Body of pancreas (tissue), 4 donors: ENCODE measurements around the gene GSE1. TPM values are rescaled to one million over a fixed set of nuclear protein-coding genes. Genes with fewer than 3 reads are reported as not detected.

Source experiments
- ATAC-seq: fragments of 150-250 bp; one replicate; pipeline ENCODE4 v1.9.1; 2016
- DNase-seq, 4 donors: peaks; one replicate each; pipeline ENCODE4 v3.0.0-alpha.2; 2019
- H3K27ac ChIP-seq, 4 donors: fragments of 200-600 bp; sonication (generic); 1 replicate in 3 of 4; 2 replicates in 1 of 4; pipeline versions ENCODE4 v1.5.1 to v1.6.1; 2016 to 2019; ENCODE audit warnings: mild to moderate bottlenecking in 1 of 4, mixed read lengths in 1 of 4, moderate library complexity in 1 of 4
- H3K27me3 ChIP-seq, 2 donors: fragments of 200-600 bp; sonication (generic); one replicate each; pipeline ENCODE4 v1.6.0; 2016; ENCODE audit warnings: mild to moderate bottlenecking in 1 of 2
- H3K36me3 ChIP-seq, 2 donors: fragments of 200-600 bp; sonication (generic); replicated peaks in 1 of 2; 2 replicates each; pipeline ENCODE4 v1.5.1; 2016; ENCODE audit warnings: low read depth in 2 of 2; ENCODE audit not compliant: insufficient read depth in 1 of 2
- H3K4me1 ChIP-seq: fragments of 200-600 bp; sonication (generic); one replicate; pipeline ENCODE4 v1.6.0; 2016
- H3K4me3 ChIP-seq, 2 donors: fragments of 200-600 bp; sonication (generic); 1 replicate in 1 of 2; 2 replicates in 1 of 2; pipeline ENCODE4 v1.5.1; 2016 to 2019
- H3K9me3 ChIP-seq, 3 donors: fragments of 200-600 bp; sonication (generic); 1 replicate in 2 of 3; 2 replicates in 1 of 3; pipeline ENCODE4 v1.5.1; 2016
- POLR2A ChIP-seq, 3 donors: fragments of 450-650 bp; IDR thresholded peaks; one replicate each; pipeline ENCODE4 v1.6.1; 2016; ENCODE audit warnings: antibody characterized with exemption in 3 of 3, mild to moderate bottlenecking in 2 of 3
- WGBS, 2 donors: methylation state at CpG; one replicate each; pipeline ENCODE4 v1.1.5; 2017; 5-methylcytosine and 5-hydroxymethylcytosine counted together
- intact Hi-C: fragments of 100-400 bp; cut with DNase I; formaldehyde crosslinking; loops from one replicate; pipeline ENCODE4 v1.15.1; 2023
- total RNA-seq, 2 donors: library from RNA; depleted of rRNA; stranded (reverse); fragments of >200 nt; gene quantifications; one replicate each; pipeline ENCODE4 v1.1.0, GENCODE V29; 2016
- TF ChIP-seq, protein P1 (sequence below), 7 experiments: fragments of 450-650 bp in 4 of 7; fragments of 200-600 bp in 3 of 7; sonication (generic) in 3 of 7; IDR thresholded peaks; one replicate each; pipeline ENCODE4 v1.5.1; 2016 to 2019; ENCODE audit warnings: antibody characterized with exemption in 7 of 7

GSE1 gene
- total RNA-seq, 2 donors from 2014 or later: 76.5 to 221 TPM

- no peak overlapping the region for H3K27ac ChIP-seq
- DNase-seq (no peak), ATAC-seq (no peak)
- peaks cover 24% of the 10 kb centered on the region for H3K4me1 ChIP-seq
- H3K27me3 ChIP-seq: no peaks in the 10 kb centered on the region
- H3K36me3 ChIP-seq: peaks cover 26 to 41% of the 10 kb centered on the region in 2 donors
- H3K9me3 ChIP-seq: no peaks in the 10 kb centered on the region
- TF ChIP-seq, protein P1, sequence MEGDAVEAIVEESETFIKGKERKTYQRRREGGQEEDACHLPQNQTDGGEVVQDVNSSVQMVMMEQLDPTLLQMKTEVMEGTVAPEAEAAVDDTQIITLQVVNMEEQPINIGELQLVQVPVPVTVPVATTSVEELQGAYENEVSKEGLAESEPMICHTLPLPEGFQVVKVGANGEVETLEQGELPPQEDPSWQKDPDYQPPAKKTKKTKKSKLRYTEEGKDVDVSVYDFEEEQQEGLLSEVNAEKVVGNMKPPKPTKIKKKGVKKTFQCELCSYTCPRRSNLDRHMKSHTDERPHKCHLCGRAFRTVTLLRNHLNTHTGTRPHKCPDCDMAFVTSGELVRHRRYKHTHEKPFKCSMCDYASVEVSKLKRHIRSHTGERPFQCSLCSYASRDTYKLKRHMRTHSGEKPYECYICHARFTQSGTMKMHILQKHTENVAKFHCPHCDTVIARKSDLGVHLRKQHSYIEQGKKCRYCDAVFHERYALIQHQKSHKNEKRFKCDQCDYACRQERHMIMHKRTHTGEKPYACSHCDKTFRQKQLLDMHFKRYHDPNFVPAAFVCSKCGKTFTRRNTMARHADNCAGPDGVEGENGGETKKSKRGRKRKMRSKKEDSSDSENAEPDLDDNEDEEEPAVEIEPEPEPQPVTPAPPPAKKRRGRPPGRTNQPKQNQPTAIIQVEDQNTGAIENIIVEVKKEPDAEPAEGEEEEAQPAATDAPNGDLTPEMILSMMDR (IDR thresholded peaks at IDR 0.05): no peak
- no peak for TF ChIP-seq POLR2A (IDR thresholded peaks at IDR 0.05)
- H3K4me3 ChIP-seq: no peak overlapping the region
- 90 to 91% methylated on average over 26 to 39 of the region's 41 CpGs for WGBS, 2 donors
- intact Hi-C loops: no loop called here
Observed at GRCh38 chr16:85654251-85655095, 41.4 kb downstream of the GSE1 start.

GRCh38 chr16:85655216-85656129 is 42.4 kb downstream of the GSE1 start:
- Histone ChIP-seq H3K36me3 (peaks cover 26 to 41% of the 10 kb centered on the region in 2 donors), H3K27ac (no peak overlapping the region), H3K4me1 (peaks cover 20% of the 10 kb centered on the region), H3K4me3 (no peak overlapping the region), H3K9me3 (no peaks in the 10 kb centered on the region), H3K27me3 (no peaks in the 10 kb centered on the region)
- DNase-seq (no peak), ATAC-seq (no peak)
- intact Hi-C loops: no loop called here
- WGBS, 2 donors: 94 to 96% methylated on average over 19 to 35 of the region's 35 CpGs
- no peak for TF ChIP-seq POLR2A (IDR thresholded peaks at IDR 0.05)
- TF ChIP-seq, protein P1 (IDR thresholded peaks at IDR 0.05): no peak

- intact Hi-C loops: no loop called here
- no peak overlapping the region for H3K4me3 ChIP-seq
- WGBS, 2 donors: 94 to 95% methylated on average over 57 to 59 of the region's 59 CpGs
- DNase-seq (no peak), ATAC-seq (no peak)
- TF ChIP-seq, protein P1 (IDR thresholded peaks at IDR 0.05): no peak
- no peak for TF ChIP-seq POLR2A (IDR thresholded peaks at IDR 0.05)
- H3K27me3 ChIP-seq: no peaks in the 10 kb centered on the region
- H3K9me3 ChIP-seq: no peaks in the 10 kb centered on the region
- H3K4me1 ChIP-seq: peaks cover 11% of the 10 kb centered on the region
- no peak overlapping the region for H3K27ac ChIP-seq
- peaks cover 30 to 41% of the 10 kb centered on the region in 2 donors for H3K36me3 ChIP-seq
Observed at GRCh38 chr16:85656351-85657266, 43.5 kb downstream of the GSE1 start.

DNA sequence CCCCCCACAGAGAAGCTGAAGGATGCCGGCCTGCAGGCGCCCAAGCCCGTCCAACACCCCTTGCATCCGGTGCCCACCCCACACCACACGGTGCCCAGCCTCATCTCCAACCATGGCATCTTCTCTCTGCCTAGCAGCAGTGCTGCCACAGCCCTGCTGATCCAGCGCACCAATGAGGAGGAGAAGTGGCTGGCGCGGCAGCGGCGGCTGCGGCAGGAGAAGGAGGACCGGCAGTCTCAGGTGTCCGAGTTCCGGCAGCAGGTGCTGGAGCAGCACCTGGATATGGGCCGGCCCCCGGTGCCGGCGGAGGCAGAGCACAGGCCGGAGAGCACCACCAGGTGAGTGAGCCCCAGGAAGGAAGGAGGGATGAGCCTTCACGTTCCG is 44.1 kb downstream of the GSE1 start:
- ATAC-seq (no peak), DNase-seq (no peak)
- 92 to 95% methylated on average over 10 to 16 of the region's 21 CpGs for WGBS, 2 donors
- H3K36me3 ChIP-seq: peaks cover 33 to 43% of the 10 kb centered on the region in 2 donors
- H3K4me3 ChIP-seq: no peak overlapping the region
- intact Hi-C loops: no loop called here
- no peaks in the 10 kb centered on the region for H3K27me3 ChIP-seq
- no peak for TF ChIP-seq POLR2A (IDR thresholded peaks at IDR 0.05)
- TF ChIP-seq, protein P1 (IDR thresholded peaks at IDR 0.05): no peak
- peaks cover 5% of the 10 kb centered on the region for H3K4me1 ChIP-seq
- no peaks in the 10 kb centered on the region for H3K9me3 ChIP-seq
- H3K27ac ChIP-seq: no peak overlapping the region
